GM19351 (cell line): ENCODE results near the gene RAB15.

Source experiments
- ATAC-seq: cut with Tn5 transposase; IDR thresholded peaks from one replicate; pipeline ENCODE4 v1.9.1; 2021; ENCODE audit warnings: mild to moderate bottlenecking, moderate library complexity; ENCODE audit not compliant: unreplicated experiment

The RAB15 gene

GRCh38 chr14:64956697-64957406 lies 15.3 kb downstream of the RAB15 start:
- no peak for ATAC-seq

DNA sequence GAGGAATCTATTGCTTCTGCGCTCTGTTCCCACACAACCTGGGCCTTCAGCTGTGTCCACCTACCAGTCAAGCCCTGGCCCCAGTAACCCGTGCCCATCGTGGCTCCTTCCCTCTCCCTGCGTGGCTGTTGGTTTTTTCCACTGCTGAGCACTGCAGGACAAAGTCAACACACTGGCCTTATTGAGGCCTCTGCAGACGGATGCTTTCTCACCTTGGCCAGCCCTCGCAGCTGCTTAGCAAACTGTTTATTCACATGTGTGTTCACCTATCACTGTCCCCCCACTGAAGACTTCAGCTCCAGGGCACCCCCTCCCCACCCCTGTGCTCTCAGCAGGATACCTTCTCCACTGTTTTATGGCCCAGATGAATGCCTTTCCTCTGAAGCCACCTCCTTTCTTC lies 16.8 kb downstream of the RAB15 start:
- no peak for ATAC-seq

DNA sequence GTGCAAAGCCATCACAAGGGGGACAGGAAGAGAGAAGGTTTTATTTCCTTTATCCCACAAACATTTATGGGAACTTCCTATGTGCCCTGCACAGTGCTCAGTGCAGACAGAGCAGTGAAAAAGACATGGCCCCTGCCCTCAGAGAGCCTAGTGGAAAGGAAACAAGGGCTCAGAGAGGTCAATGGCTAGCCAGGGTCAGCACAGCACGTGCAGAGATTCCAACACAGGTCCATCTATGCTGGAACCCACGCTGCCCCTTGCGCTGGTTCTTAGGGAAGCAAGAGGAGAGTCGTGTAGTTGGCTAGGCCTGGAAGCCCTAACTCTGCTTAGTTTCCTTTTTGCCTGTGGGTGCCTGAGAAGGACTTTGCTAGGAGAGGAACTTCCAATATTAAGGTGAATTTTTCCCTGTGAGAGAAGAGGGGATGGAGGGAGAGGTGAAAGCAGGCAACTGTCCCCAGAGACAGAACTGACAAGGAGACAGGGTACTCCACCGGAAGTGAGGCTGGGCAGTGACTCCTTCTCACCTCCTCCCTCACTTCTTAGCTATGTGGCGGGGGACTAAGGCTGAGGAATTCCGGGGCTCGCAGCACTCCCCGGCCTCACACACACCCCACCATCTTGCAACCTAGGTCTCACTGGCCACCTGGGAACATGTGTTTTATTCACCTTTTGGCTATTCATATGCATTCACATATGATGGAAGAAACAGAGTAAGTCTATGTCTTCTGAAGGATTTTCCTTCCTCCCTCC lies 17.5 kb downstream of the RAB15 start:
- no peak for ATAC-seq

DNA sequence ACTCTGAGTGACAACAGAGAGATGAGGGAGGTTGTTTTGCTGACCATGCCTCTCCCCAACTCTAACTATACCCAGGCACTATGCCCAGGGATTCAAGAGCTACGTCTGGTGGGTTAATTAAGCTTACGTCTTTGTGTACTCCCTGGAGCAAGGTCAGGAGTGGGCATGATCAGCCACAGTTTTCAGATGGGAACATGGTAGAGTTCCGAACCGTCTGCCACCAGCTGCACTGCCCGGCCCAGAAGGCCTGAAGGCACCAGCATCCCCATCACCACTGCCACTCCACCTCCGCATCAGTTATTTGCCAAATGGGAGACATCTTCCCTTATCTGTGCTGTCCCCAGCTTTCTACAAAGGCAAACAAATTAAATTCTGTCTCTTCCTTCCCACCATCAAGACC lies 18.5 kb downstream of the RAB15 start:
- no peak for ATAC-seq

GRCh38 chr14:64953310-64953654 lies 18.9 kb downstream of the RAB15 start:
- ATAC-seq = no peak

DNA sequence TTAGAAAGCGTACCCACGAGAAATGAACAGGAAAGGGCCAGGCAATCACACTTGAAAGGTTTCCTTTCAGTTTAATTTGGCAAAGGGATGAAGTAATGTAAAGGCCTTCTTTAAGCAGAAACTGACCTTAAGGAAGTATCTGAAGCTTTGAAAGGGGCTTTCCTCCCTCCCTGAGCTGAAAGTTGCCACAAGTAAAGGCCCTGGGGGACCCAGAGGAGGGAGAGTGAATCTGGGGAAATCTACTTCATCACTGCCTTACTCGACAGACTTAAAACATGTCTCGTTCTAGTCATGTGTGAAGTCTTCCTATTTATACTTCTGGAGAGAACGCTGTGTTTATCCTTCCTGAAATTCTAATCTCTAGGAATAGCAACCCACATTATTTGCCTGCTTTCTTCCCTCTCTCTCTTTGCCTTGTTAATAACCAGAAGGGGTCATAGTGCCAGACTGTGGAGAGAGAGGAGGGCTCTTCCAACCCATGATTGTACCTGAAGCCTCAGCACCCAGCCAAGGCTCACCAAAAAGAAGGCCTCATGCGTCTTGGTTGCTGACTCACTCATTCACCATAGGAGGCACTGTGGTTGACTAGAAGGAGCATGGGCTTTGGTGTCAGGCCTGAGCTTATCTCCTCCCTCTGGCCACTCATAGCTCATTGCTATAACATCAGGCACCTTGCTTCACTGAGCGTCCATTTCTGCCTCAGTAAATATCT lies 19.4 kb downstream of the RAB15 start:
- peak; percentile 89 for ATAC-seq

- ATAC-seq = no peak
Measured at GRCh38 chr14:64951724-64952123, 20.4 kb downstream of the RAB15 start.

- no peak for ATAC-seq
Measured at GRCh38 chr14:64951291-64951690, 20.8 kb downstream of the RAB15 start.

- ATAC-seq = no peak
Measured at GRCh38 chr14:64950889-64951288, 21.2 kb downstream of the RAB15 start.

GRCh38 chr14:64948612-64949210 lies 23.4 kb downstream of the RAB15 start:
- ATAC-seq = no peak

GRCh38 chr14:64947710-64948611 lies 24.2 kb downstream of the RAB15 start:
- ATAC-seq = no peak

- no peak for ATAC-seq
Measured at GRCh38 chr14:64946310-64947045, 25.7 kb downstream of the RAB15 start.

DNA sequence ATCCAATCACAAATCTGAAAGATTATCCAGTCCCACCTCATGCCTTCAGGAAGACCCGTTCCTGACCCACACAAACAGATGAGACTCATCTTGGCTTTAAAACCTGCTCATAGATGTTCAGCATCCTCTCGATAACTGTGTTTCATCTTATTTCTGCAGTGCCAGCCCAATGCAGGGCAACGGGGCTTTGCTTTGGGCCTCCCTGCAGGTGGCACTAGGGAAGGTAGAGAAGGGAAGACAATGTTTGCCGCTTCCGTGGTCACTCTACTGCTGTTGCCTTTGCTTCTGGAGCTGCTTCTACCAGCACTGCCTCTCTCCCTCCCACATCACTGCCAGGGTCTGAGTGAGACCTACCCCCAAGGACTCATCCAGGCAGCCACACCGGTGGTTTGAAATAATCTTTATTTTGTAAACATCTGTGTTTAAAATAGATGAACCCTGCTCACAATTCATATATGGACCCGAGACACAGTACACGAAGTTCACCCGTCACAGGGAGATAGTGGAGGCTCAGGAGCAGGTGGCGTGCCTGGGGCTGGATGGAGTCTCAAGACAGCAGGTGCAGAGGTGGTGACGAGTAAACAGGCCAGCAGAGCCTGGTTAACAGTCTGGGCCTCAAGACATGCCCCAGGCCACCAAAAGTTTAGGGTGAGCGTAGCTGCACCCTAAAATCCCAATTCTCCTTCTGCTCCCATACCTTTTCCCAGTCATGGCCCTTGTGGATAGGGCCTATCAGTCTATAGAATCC lies 26.5 kb downstream of the RAB15 start:
- ATAC-seq = no peak

- no peak for ATAC-seq
Measured at GRCh38 chr14:64944861-64945260, 27.3 kb downstream of the RAB15 start.

DNA sequence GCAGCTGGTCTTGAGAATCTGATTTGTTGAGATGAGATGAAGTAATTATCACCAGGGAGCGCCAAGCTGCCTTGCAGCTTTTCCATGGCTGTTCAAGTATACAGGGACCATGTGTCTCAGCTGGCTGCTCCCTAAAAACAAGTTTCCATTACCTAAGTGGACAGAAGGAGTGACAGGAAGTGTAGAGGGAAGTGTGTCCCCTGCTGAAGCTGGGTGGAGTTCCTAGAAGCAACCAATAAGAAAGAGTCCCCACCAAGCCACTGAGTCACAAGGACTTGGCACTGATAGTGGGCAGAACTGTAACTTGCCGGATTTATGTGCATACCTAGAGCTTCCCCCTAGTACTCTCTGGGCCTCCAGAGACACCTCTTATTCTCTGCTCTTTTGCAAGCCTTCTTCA lies 28.1 kb downstream of the RAB15 start:
- ATAC-seq = no peak

DNA sequence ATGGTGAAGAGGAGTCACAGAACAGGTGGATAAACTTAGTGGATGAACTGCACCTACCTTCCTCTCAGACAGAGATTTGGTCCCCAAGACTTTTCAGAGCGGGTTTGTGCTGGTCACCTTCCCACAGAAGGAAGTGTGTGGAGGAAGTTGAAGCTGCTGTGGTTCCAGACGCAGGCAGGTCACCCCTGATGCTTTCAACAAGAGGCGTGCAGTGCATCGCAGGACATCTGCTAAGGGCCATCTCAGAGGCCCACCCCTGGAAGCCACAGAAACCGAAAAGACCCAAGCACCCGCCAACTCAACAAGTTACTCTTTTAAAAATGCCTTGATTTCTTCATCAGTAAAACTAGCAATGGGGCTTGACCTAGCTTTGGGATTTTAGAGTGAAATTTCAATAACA lies 28.6 kb downstream of the RAB15 start:
- no peak for ATAC-seq

DNA sequence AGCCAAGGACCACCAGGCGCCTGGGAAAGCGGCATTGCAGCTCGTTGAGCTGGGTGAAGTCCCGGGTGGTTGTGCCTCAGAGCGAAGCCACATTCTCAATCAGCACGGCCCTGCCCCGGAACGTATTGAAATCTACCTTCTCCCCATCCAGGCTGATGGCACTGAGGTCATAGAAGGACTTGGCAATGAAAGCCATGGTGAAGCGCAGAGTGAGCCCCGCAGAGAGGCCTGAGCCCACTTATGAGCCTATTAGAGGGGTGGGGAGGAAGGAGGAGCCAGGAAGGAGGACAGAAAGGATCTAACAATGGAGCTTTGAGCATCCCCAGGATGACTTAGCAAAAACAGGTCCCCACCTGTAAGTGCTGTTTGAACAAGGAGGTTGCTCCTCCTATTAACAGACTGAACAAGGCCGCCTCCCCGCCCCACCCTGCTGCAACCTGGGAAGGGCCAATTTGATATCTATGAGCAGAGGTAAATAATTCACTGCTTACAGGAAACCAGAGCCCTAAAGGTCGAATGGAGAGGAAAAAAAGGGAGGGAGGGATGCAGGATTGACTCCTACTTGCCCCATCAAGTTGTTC lies 29.5 kb downstream of the RAB15 start, which contains the start of gene GPX2:
Gene GPX2, minus strand, starts transcription at position 215 of the 581 bp plus-strand sequence. Its CDS starts 19 bp downstream, at position 196.
- ATAC-seq = no peak

DNA sequence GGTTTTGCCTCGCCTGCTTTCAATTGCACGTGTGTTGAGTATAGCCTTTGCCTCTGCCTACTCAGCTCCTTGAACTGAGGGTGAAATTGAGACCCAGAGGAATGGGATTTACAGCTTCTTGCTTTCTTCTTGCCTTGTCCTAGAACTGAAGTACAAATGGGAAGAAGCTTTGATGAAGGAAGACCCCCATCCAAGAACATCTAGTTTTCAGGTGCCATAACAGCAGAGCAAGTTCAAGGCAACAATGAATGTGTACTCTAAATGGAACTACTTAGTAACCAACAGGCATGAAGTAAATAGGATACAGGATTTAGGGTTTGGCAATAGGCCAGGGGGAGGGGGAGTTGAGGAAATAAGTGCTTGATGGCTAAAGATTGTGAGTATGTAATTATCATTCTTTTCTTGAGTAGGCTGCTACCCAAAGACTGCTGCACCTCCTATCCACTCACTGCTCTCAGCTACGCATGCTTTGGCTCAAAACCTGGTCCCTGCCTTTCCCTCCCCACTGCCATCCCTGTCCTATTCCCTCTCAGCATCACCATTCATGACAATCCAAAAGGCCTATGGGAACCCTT lies 31.7 kb downstream of the RAB15 start:
- ATAC-seq = no peak
